Keratinocyte (primary cell): ENCODE data around the gene AP2A2. TPM values are rescaled to one million over a fixed set of nuclear protein-coding genes. Genes with fewer than 3 reads are reported as not detected.

Experiments used
- DNase-seq: peaks from one replicate; pipeline ENCODE4 v3.0.0-alpha.2; 2011; ENCODE audit warnings: low read depth, missing footprints, low spot score
- FAIRE-seq: peaks from 2 replicates; lab custom pipeline; 2011; peaks lifted over from hg19 to GRCh38; lab: Jason Lieb, UNC
- H2AFZ ChIP-seq: 2 replicates; pipeline ENCODE4 v1.6.0; 2012; ENCODE audit warnings: low read length, control low read depth, inconsistent platforms; ENCODE audit not compliant: control insufficient read depth
- H3K27ac ChIP-seq: 2 replicates; pipeline ENCODE4 v1.5.1; 2011; ENCODE audit warnings: low read length; ENCODE audit not compliant: control insufficient read depth, insufficient read depth
- H3K27me3 ChIP-seq: 3 replicates; pipeline ENCODE4 v1.6.0; 2011; ENCODE audit warnings: low read length; ENCODE audit not compliant: control insufficient read depth, insufficient read depth; ENCODE audit errors: extremely low read depth
- H3K36me3 ChIP-seq, 2 experiments: 2 replicates in 1 of 2; 3 replicates in 1 of 2; pipeline ENCODE4 v1.5.1; 2011; ENCODE audit warnings: low read length in 2 of 2, mild to moderate bottlenecking in 1 of 2; ENCODE audit not compliant: control insufficient read depth in 2 of 2, insufficient read depth in 2 of 2; ENCODE audit errors: extremely low read depth in 1 of 2
- H3K4me1 ChIP-seq: 3 replicates; pipeline ENCODE4 v1.5.1; 2011; ENCODE audit warnings: low read length; ENCODE audit not compliant: control insufficient read depth, insufficient read depth; ENCODE audit errors: extremely low read depth
- H3K4me2 ChIP-seq: 3 replicates; pipeline ENCODE4 v1.6.0; 2011; ENCODE audit warnings: low read depth, low read length; ENCODE audit not compliant: control insufficient read depth, insufficient read depth; ENCODE audit errors: extremely low read depth
- H3K4me3 ChIP-seq, 3 experiments: fragments of 200-600 bp in 1 of 3; sonication (generic) in 1 of 3; 2 replicates in 2 of 3; 3 replicates in 1 of 3; pipeline ENCODE4 v1.5.1; 2011 to 2016; ENCODE audit warnings: low read length in 3 of 3, mild to moderate bottlenecking in 3 of 3, control low read depth in 2 of 3, inconsistent platforms in 1 of 3, low read depth in 1 of 3, mixed read lengths in 1 of 3, mixed run types in 1 of 3, moderate library complexity in 1 of 3; ENCODE audit not compliant: control insufficient read depth in 2 of 3, insufficient read depth in 2 of 3; ENCODE audit errors: extremely low read depth in 1 of 3
- H3K79me2 ChIP-seq: 2 replicates; pipeline ENCODE4 v1.6.0; 2012; ENCODE audit warnings: low read length; ENCODE audit not compliant: control insufficient read depth, insufficient read depth
- H3K9ac ChIP-seq: 3 replicates; pipeline ENCODE4 v1.6.0; 2011; ENCODE audit warnings: low read length; ENCODE audit not compliant: control insufficient read depth, insufficient read depth; ENCODE audit errors: extremely low read depth
- H3K9me1 ChIP-seq: 3 replicates; pipeline ENCODE4 v1.6.0; 2011; ENCODE audit warnings: low read length; ENCODE audit not compliant: control insufficient read depth, insufficient read depth; ENCODE audit errors: extremely low read depth
- H3K9me3 ChIP-seq: 2 replicates; pipeline ENCODE4 v1.5.1; 2012; ENCODE audit warnings: low read depth, low read length; ENCODE audit not compliant: control insufficient read depth
- H4K20me1 ChIP-seq: 3 replicates; pipeline ENCODE4 v1.6.0; 2011; ENCODE audit warnings: low read length; ENCODE audit not compliant: control insufficient read depth, insufficient read depth; ENCODE audit errors: extremely low read depth
- EZH2 ChIP-seq: IDR thresholded peaks from one replicate; pipeline ENCODE4 v1.6.1; 2012; ENCODE audit warnings: inconsistent platforms, mild to moderate bottlenecking, low read length, moderate library complexity
- dilution Hi-C: fragments of 300-500 bp; cut with MboI; formaldehyde crosslinking; loops from one replicate; pipeline ENCODE4 v1.7.0; 2020; ENCODE audit warnings: low sequenced_read_pairs; ENCODE audit not compliant: extremely low pct_ligation_motif_present
- polyA plus RNA-seq, 5 experiments: library from polyadenylated mRNA; depleted of rRNA in 3 of 5; stranded (reverse) in 3 of 5; stranded (forward) in 1 of 5; unstranded in 1 of 5; fragments of >200 nt; gene quantifications; 1 replicate in 1 of 5; 2 replicates in 3 of 5; 3 replicates in 1 of 5; pipeline versions ENCODE4 v1.2.1 to v1.2.3, GENCODE V29; 2011 to 2012; ENCODE audit warnings: missing spikeins in 2 of 5, low read depth in 1 of 5, low replicate concordance in 1 of 5
- TF ChIP-seq, protein P1 (sequence below), 3 experiments: IDR thresholded peaks in 1 of 3; conservative IDR thresholded peaks in 1 of 3; optimal IDR thresholded peaks in 1 of 3; 2 replicates in 2 of 3; 3 replicates in 1 of 3; pipeline versions ENCODE3 to v1.5.1; 2011; ENCODE audit warnings: low read length in 3 of 3, mild to moderate bottlenecking in 3 of 3, moderate library complexity in 2 of 3, control low read depth in 1 of 3, inconsistent platforms in 1 of 3; ENCODE audit not compliant: insufficient read depth in 2 of 3; ENCODE audit errors: extremely low read depth in 1 of 3

The AP2A2 gene
- polyA plus RNA-seq, 1 donor (not counting 4 experiments of a cell fraction or from before 2014, with no cell fraction given), result 47.8 TPM

DNA sequence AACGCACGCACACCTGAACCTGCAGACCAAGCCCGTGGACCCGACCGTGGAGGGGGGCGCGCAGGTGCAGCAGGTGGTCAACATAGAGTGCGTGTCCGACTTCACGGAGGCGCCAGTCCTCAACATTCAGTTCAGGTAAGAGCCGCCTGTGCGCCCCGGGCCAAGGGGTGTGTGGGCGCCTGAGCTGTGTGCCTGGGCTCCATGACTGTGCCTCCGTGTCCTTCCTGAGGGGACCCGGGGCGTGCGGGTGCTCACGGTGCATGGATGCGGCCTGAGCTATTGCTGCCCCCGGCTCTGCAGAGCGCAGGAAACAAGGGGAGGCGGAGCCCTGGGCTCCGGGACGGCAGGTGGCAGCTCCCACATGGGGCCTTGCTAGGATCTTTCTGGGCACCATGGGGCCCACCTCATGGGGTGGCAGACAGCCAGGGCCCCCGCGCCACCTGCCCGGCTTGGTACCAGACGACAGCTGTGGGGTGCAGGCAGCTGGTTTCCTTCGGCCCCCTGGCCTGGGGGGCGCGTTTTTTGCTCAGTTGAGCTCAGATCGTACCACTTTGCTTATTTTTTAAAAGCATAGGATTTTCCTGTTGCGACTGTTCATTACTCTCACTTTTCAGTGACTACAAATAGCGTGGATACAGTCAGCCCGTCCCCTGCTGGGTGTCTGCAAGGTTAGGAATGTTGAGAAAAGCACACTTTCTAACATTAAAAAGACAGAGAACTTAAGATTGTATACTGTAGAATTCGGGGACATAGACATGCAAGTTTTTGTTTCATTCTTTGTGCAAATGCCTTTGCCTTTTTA, 82.5 kb downstream of the AP2A2 start:
- H3K9me1 ChIP-seq, result no peaks in the 10 kb centered on the region
- no peaks in the 10 kb centered on the region for H3K4me1 ChIP-seq
- no peak overlapping the region for H2AFZ ChIP-seq
- no peak overlapping the region for H3K4me2 ChIP-seq
- H3K9me3 ChIP-seq, result no peaks in the 10 kb centered on the region
- no peaks in the 10 kb centered on the region for H3K79me2 ChIP-seq
- no peak overlapping the region for H3K27ac ChIP-seq
- H3K9ac ChIP-seq, result no peak overlapping the region
- peaks cover 6% of the 10 kb centered on the region for H4K20me1 ChIP-seq
- no peaks in the 10 kb centered on the region for H3K27me3 ChIP-seq
- DNase-seq, result no peak
- dilution Hi-C loops, result no loop called here
- no peak overlapping the region for H3K4me3 ChIP-seq
- peaks cover 34 to 37% of the 10 kb centered on the region in 2 experiments for H3K36me3 ChIP-seq
- FAIRE-seq, result no peak
- TF ChIP-seq EZH2, result no peak
- TF ChIP-seq, protein P1, sequence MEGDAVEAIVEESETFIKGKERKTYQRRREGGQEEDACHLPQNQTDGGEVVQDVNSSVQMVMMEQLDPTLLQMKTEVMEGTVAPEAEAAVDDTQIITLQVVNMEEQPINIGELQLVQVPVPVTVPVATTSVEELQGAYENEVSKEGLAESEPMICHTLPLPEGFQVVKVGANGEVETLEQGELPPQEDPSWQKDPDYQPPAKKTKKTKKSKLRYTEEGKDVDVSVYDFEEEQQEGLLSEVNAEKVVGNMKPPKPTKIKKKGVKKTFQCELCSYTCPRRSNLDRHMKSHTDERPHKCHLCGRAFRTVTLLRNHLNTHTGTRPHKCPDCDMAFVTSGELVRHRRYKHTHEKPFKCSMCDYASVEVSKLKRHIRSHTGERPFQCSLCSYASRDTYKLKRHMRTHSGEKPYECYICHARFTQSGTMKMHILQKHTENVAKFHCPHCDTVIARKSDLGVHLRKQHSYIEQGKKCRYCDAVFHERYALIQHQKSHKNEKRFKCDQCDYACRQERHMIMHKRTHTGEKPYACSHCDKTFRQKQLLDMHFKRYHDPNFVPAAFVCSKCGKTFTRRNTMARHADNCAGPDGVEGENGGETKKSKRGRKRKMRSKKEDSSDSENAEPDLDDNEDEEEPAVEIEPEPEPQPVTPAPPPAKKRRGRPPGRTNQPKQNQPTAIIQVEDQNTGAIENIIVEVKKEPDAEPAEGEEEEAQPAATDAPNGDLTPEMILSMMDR (optimal IDR thresholded peaks at IDR 0.05 in 1 of 3, IDR thresholded peaks at IDR 0.05 in 1 of 3, conservative IDR thresholded peaks at IDR 0.05 in 1 of 3; ENCODE audit: extremely low read depth in 1 of 3, insufficient read depth in 2 of 3, low read length in 3 of 3), result no peak

DNA sequence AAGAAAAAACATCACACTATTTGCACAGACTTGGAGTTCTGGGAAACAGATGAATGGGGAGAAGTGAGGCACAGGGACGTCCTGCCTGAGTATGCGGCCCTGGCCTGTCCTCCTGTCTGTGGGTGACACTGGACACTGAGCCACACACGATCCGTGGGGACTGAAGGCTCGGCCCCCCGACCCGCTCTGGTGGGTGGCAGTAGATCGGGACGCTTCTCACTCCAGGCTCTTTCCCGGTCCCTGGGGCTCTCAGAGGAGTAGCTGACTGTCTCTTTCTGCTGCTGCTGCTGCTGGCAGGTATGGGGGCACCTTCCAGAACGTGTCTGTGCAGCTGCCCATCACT, 83.1 kb downstream of the AP2A2 start:
- no peak for FAIRE-seq
- H3K79me2 ChIP-seq, result no peaks in the 10 kb centered on the region
- dilution Hi-C loops, result no loop called here
- H3K27me3 ChIP-seq, result no peaks in the 10 kb centered on the region
- TF ChIP-seq, protein P1 (optimal IDR thresholded peaks at IDR 0.05 in 1 of 3, IDR thresholded peaks at IDR 0.05 in 1 of 3, conservative IDR thresholded peaks at IDR 0.05 in 1 of 3; ENCODE audit: extremely low read depth in 1 of 3, insufficient read depth in 2 of 3, low read length in 3 of 3), result no peak
- TF ChIP-seq EZH2, result no peak
- no peak overlapping the region for H3K9ac ChIP-seq
- no peak overlapping the region for H3K4me2 ChIP-seq
- no peak overlapping the region for H3K4me3 ChIP-seq
- H3K4me1 ChIP-seq, result no peaks in the 10 kb centered on the region
- H4K20me1 ChIP-seq, result peaks cover 6% of the 10 kb centered on the region
- H3K36me3 ChIP-seq, result peaks cover 34 to 35% of the 10 kb centered on the region in 2 experiments
- no peak for DNase-seq
- no peak overlapping the region for H2AFZ ChIP-seq
- no peaks in the 10 kb centered on the region for H3K9me1 ChIP-seq
- H3K27ac ChIP-seq, result no peak overlapping the region
- H3K9me3 ChIP-seq, result no peaks in the 10 kb centered on the region
